Measurements from ENCODE around the gene RERE.

The RERE gene

GRCh38 chr1:8562881-8563865 is 254.3 kb downstream of the RERE start:
- DNase-seq (ENCODE audit: low read depth), result no peak
- in situ Hi-C loops (cut with HindIII; ENCODE audit: low sequenced_read_pairs), result no loop called here
- no peak overlapping the region for H3K4me3 ChIP-seq (ENCODE audit: low read depth, low read length)
- no peak for TF ChIP-seq CTCF (IDR thresholded peaks at IDR 0.05; ENCODE audit: low read depth, low read length, missing control alignments)

GRCh38 chr1:8562222-8562621 is 255.2 kb downstream of the RERE start:
- no peak for TF ChIP-seq CTCF (IDR thresholded peaks at IDR 0.05; ENCODE audit: low read depth, low read length, missing control alignments)
- DNase-seq (ENCODE audit: low read depth), result no peak
- no peak overlapping the region for H3K4me3 ChIP-seq (ENCODE audit: low read depth, low read length)
- in situ Hi-C loops (cut with HindIII; ENCODE audit: low sequenced_read_pairs), result no loop called here

- H3K4me3 ChIP-seq (ENCODE audit: low read depth, low read length), result no peak overlapping the region
- in situ Hi-C loops (cut with HindIII; ENCODE audit: low sequenced_read_pairs), result no loop called here
- DNase-seq (ENCODE audit: low read depth), result peak; percentile 42
- TF ChIP-seq CTCF (IDR thresholded peaks at IDR 0.05; ENCODE audit: low read depth, low read length, missing control alignments), result peak; percentile 82
Observed at GRCh38 chr1:8560611-8561544, 256.6 kb downstream of the RERE start.

GRCh38 chr1:8560035-8560434 is 257.4 kb downstream of the RERE start:
- DNase-seq (ENCODE audit: low read depth), result no peak
- in situ Hi-C loops (cut with HindIII; ENCODE audit: low sequenced_read_pairs), result no loop called here
- H3K4me3 ChIP-seq (ENCODE audit: low read depth, low read length), result no peak overlapping the region
- TF ChIP-seq CTCF (IDR thresholded peaks at IDR 0.05; ENCODE audit: low read depth, low read length, missing control alignments), result no peak

GRCh38 chr1:8555582-8555981 is 261.9 kb downstream of the RERE start:
- TF ChIP-seq CTCF (IDR thresholded peaks at IDR 0.05; ENCODE audit: low read depth, low read length, missing control alignments), result no peak
- H3K4me3 ChIP-seq (ENCODE audit: low read depth, low read length), result no peak overlapping the region
- in situ Hi-C loops (cut with HindIII; ENCODE audit: low sequenced_read_pairs), result no loop called here
- DNase-seq (ENCODE audit: low read depth), result no peak

GRCh38 chr1:8554956-8555534 is 262.4 kb downstream of the RERE start:
- in situ Hi-C loops (cut with HindIII; ENCODE audit: low sequenced_read_pairs), result no loop called here
- DNase-seq (ENCODE audit: low read depth), result no peak
- no peak for TF ChIP-seq CTCF (IDR thresholded peaks at IDR 0.05; ENCODE audit: low read depth, low read length, missing control alignments)
- H3K4me3 ChIP-seq (ENCODE audit: low read depth, low read length), result no peak overlapping the region
